B cell (primary cell): ENCODE data around the gene RINT1. TPM values are rescaled to one million over a fixed set of nuclear protein-coding genes. Genes with fewer than 3 reads are reported as not detected.

Experiments
- ATAC-seq: fragments of 200-7000 bp; cut with Tn5 transposase; one replicate; pipeline ENCODE4 v1.10.0; 2021; ENCODE audit warnings: low read depth, mild to moderate bottlenecking, moderate number of reproducible peaks, moderate library complexity
- CTCF ChIA-PET: fragments of 350-600 bp; sonication (Branson Sonifier 250); formaldehyde crosslinking; loops from one replicate; lab custom pipeline; 2021; ENCODE audit warnings: antibody characterized with exemption, inconsistent platforms; lab: Charles Lee
- POLR2A ChIA-PET: fragments of 350-600 bp; sonication (Branson Sonifier 250); formaldehyde crosslinking; loops from one replicate; lab custom pipeline; 2021; ENCODE audit warnings: antibody characterized with exemption; lab: Charles Lee
- DNase-seq: peaks from one replicate; pipeline ENCODE4 v3.0.0; 2013
- H2AFZ ChIP-seq: 2 replicates; pipeline ENCODE4 v1.6.1; 2012; ENCODE audit warnings: mild to moderate bottlenecking, low read depth, low read length; ENCODE audit not compliant: insufficient read depth, poor library complexity, severe bottlenecking
- H3K27ac ChIP-seq, 2 donors: 1 replicate in 1 of 2; 2 replicates in 1 of 2; pipeline ENCODE4 v1.5.1; 2012 to 2013; ENCODE audit warnings: low read length in 2 of 2, mild to moderate bottlenecking in 2 of 2, moderate library complexity in 1 of 2
- H3K27me3 ChIP-seq, 4 experiments: fragments of 200-600 bp in 1 of 4; sonication (generic) in 1 of 4; replicated peaks in 1 of 4; 1 replicate in 2 of 4; 2 replicates in 2 of 4; pipeline versions ENCODE4 v1.6.1 to v1.7.0; 2013 to 2016; ENCODE audit warnings: low read length in 3 of 4, mild to moderate bottlenecking in 2 of 4, mixed read lengths in 1 of 4, moderate library complexity in 1 of 4; ENCODE audit not compliant: insufficient read depth in 4 of 4, control insufficient read depth in 3 of 4; ENCODE audit errors: control extremely low read depth in 1 of 4
- H3K36me3 ChIP-seq, 2 experiments: replicated peaks in 1 of 2; 1 replicate in 1 of 2; 2 replicates in 1 of 2; pipeline versions ENCODE4 v1.6.1 to v1.7.1; 2013; ENCODE audit warnings: low read length in 1 of 2; ENCODE audit not compliant: insufficient read depth in 2 of 2, control insufficient read depth in 1 of 2; ENCODE audit errors: control extremely low read depth in 1 of 2, extremely low read depth in 1 of 2
- H3K4me1 ChIP-seq, 2 donors: fragments of 200-600 bp in 1 of 2; sonication (generic) in 1 of 2; 1 replicate in 1 of 2; 2 replicates in 1 of 2; pipeline versions ENCODE4 v1.5.1 to v1.6.1; 2013 to 2017; ENCODE audit warnings: low read length in 2 of 2; ENCODE audit not compliant: control insufficient read depth in 2 of 2, insufficient read depth in 2 of 2
- H3K4me2 ChIP-seq: replicated peaks from 2 replicates; pipeline ENCODE3; 2012; ENCODE audit warnings: mild to moderate bottlenecking, low read depth, low read length; ENCODE audit not compliant: poor library complexity, severe bottlenecking
- H3K4me3 ChIP-seq, 5 experiments: fragments of 200-600 bp in 1 of 5; sonication (generic) in 1 of 5; 1 replicate in 3 of 5; 2 replicates in 2 of 5; pipeline versions ENCODE4 v1.5.1 to v1.7.0; 2011 to 2016; ENCODE audit warnings: low read length in 4 of 5, mild to moderate bottlenecking in 4 of 5, low read depth in 2 of 5, control low read depth in 1 of 5, moderate library complexity in 1 of 5; ENCODE audit not compliant: insufficient read depth in 1 of 5; ENCODE audit errors: control extremely low read depth in 1 of 5, extremely low read depth in 1 of 5
- H3K79me2 ChIP-seq: fragments of 200-600 bp; sonication (generic); one replicate; pipeline ENCODE4 v1.6.0; 2016; ENCODE audit warnings: low read length; ENCODE audit not compliant: control insufficient read depth, insufficient read depth
- H3K9ac ChIP-seq: fragments of 200-600 bp; sonication (generic); 2 replicates; pipeline ENCODE4 v1.6.1; 2017; ENCODE audit warnings: mild to moderate bottlenecking, low read length, moderate library complexity
- H3K9me3 ChIP-seq, 3 donors: one replicate each; pipeline versions ENCODE4 v1.6.1 to v1.7.1; 2013; ENCODE audit warnings: low read length in 2 of 3; ENCODE audit not compliant: control insufficient read depth in 2 of 3, insufficient read depth in 1 of 3; ENCODE audit errors: control extremely low read depth in 1 of 3
- H4K20me1 ChIP-seq: 2 replicates; pipeline ENCODE4 v1.6.0; 2012; ENCODE audit warnings: mild to moderate bottlenecking, low read length; ENCODE audit not compliant: insufficient read depth, control insufficient read depth, poor library complexity, severe bottlenecking
- H3K27ac Mint-ChIP-seq: one replicate; pipeline ENCODE4 v1.8.0; 2021; ENCODE audit warnings: mixed read lengths
- H3K27me3 Mint-ChIP-seq: one replicate; pipeline ENCODE4 v1.8.0; 2021; ENCODE audit warnings: mixed read lengths
- H3K4me1 Mint-ChIP-seq: one replicate; pipeline ENCODE4 v1.8.0; 2021; ENCODE audit warnings: mixed read lengths
- H3K4me3 Mint-ChIP-seq: one replicate; pipeline ENCODE4 v1.8.0; 2021; ENCODE audit warnings: mixed read lengths
- H3K9me3 Mint-ChIP-seq: one replicate; pipeline ENCODE4 v1.8.0; 2022; ENCODE audit warnings: mixed read lengths; ENCODE audit not compliant: insufficient read depth
- EZH2 ChIP-seq: IDR thresholded peaks from 2 replicates; pipeline ENCODE4 v1.6.1; 2012; ENCODE audit warnings: borderline replicate concordance, low read depth, mild to moderate bottlenecking, moderate library complexity, low read length; ENCODE audit not compliant: insufficient read depth, poor library complexity, severe bottlenecking
- WGBS: methylation state at CpG from one replicate; pipeline ENCODE4 v1.1.5; 2013; ENCODE audit warnings: missing lambda C conversion rate; ENCODE audit not compliant: insufficient coverage; 5-methylcytosine and 5-hydroxymethylcytosine counted together
- intact Hi-C: fragments of 100-400 bp; cut with micrococcal nuclease; formaldehyde crosslinking; loops from one replicate; pipeline ENCODE4 v1.10.0; 2022
- polyA plus RNA-seq: library from polyadenylated mRNA; depleted of rRNA; stranded (reverse); fragments of >200 nt; gene quantifications from 2 replicates; pipeline ENCODE4 v1.2.3, GENCODE V29; 2012
- total RNA-seq, 2 donors: library from RNA; stranded (reverse); fragments of 120-200 nt in 1 of 2; gene quantifications; 1 replicate in 1 of 2; 2 replicates in 1 of 2; pipeline versions ENCODE4 v1.2.3 to v1.2.4, GENCODE V29; 2013 to 2022
- TF ChIP-seq, protein P1 (sequence below): fragments of 200-600 bp; IDR thresholded peaks from one replicate; pipeline ENCODE4 v1.8.0; 2022; ENCODE audit warnings: antibody characterized with exemption, mild to moderate bottlenecking

Gene RINT1
- total and polyA plus RNA-seq, 2 donors (not counting 1 experiment from before 2014, with no cell fraction given) = 12.4 to 27.2 TPM

DNA sequence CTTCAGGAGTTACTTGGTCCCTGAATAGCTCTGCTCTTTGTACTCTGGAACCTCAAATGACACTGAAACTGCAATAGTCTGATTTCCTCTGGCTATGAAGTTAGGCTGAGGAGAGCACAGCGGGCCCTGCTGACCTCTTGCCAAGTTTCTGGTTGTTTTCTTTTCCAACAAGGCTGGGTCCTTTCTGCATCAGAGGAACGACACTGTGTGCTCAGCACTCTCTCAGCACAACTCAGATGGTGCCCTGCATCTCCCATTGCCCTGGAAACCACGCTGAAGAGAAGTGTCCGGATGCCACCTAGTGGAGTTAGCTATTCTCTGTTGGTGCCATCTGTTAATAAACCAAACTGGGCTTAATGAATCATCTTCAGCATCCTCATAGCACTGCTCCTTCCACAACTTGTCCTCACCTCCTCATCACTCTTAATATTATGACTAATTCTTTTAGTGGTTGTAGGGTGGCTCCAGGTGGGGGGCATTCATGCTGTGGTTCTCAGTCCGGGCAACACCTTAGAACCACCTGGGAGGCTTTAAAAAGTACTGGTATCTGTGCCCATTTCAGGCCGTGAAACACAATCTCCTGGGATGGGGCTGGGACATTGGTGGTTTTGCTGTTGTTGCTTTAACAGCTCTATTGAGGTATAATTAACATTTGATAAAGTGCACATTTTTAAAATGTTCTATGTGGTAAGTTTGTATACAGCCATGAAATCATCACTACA lies 57.5 kb downstream of the RINT1 start:
- H3K4me1 ChIP-seq = peaks cover 9 to 16% of the 10 kb centered on the region in 2 donors
- H3K36me3 ChIP-seq = no peaks in the 10 kb centered on the region
- H3K4me2 ChIP-seq = no peak overlapping the region
- 34% methylated on average over 5 of the region's 6 CpGs for WGBS
- no peaks in the 10 kb centered on the region for H3K27me3 ChIP-seq
- CTCF ChIA-PET = interaction anchor here (0.6 to 1.9 kb wide), 10 partner anchors 13 to 706 kb away, joined by 3 to 12 read pairs (median 3); partner anchors contain the start of gene RINT1
- H3K27ac ChIP-seq = no peak overlapping the region
- H2AFZ ChIP-seq = peak overlapping the region; percentile 66
- TF ChIP-seq EZH2 = no peak
- TF ChIP-seq, protein P1, sequence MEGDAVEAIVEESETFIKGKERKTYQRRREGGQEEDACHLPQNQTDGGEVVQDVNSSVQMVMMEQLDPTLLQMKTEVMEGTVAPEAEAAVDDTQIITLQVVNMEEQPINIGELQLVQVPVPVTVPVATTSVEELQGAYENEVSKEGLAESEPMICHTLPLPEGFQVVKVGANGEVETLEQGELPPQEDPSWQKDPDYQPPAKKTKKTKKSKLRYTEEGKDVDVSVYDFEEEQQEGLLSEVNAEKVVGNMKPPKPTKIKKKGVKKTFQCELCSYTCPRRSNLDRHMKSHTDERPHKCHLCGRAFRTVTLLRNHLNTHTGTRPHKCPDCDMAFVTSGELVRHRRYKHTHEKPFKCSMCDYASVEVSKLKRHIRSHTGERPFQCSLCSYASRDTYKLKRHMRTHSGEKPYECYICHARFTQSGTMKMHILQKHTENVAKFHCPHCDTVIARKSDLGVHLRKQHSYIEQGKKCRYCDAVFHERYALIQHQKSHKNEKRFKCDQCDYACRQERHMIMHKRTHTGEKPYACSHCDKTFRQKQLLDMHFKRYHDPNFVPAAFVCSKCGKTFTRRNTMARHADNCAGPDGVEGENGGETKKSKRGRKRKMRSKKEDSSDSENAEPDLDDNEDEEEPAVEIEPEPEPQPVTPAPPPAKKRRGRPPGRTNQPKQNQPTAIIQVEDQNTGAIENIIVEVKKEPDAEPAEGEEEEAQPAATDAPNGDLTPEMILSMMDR = peak; percentile 65
- DNase-seq (peak; percentile 66), ATAC-seq (peak; percentile 90)
- H3K79me2 ChIP-seq = no peaks in the 10 kb centered on the region
- H3K4me3 ChIP-seq = no peak overlapping the region
- POLR2A ChIA-PET = no interaction called here
- intact Hi-C loops = loop anchor here (1.0 to 5.0 kb wide), 4 partner anchors 162 to 1357 kb away; no protein-coding TSS in a partner anchor
- Mint-ChIP-seq H3K27me3 (no peaks in the 10 kb centered on the region), H3K4me1 (peaks cover 30% of the 10 kb centered on the region), H3K27ac (peak overlapping the region; percentile 39), H3K4me3 (no peak overlapping the region), H3K9me3 (no peaks in the 10 kb centered on the region)
- peaks cover 0 to 5% (median 0%) of the 10 kb centered on the region in 3 donors for H3K9me3 ChIP-seq
- H3K9ac ChIP-seq = no peak overlapping the region
- no peaks in the 10 kb centered on the region for H4K20me1 ChIP-seq

DNA sequence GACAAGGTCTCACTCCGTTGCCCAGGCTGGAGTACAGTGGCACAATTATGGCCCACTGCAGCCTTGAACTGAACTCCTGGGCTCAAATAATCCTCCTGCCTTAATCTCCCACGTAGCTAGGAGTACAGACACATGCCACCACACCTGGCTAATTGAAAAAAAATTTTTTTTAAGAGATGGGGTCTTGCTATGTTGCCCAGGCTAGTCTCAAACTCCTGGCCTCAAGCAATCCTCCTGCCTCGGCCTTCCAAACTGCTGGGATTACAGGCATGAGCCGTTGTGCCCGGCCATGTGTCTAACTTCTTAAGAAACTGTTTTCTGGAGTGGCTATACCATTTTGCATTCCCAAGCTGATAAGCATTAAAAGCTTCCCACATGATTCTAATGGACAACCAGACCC lies 58.8 kb downstream of the RINT1 start:
- Histone ChIP-seq H3K9me3 (no peaks in the 10 kb centered on the region), H3K4me3 (no peak overlapping the region), H3K27me3 (no peaks in the 10 kb centered on the region), H3K27ac (no peak overlapping the region), H2AFZ (no peak overlapping the region), H3K4me2 (no peak overlapping the region), H3K4me1 (peaks cover 9 to 16% of the 10 kb centered on the region in 2 donors), H3K79me2 (no peaks in the 10 kb centered on the region), H3K9ac (no peak overlapping the region), H4K20me1 (no peaks in the 10 kb centered on the region), H3K36me3 (no peaks in the 10 kb centered on the region)
- H3K9me3 Mint-ChIP-seq = no peaks in the 10 kb centered on the region
- DNase-seq (no peak), ATAC-seq (no peak)
- peaks cover 30% of the 10 kb centered on the region for H3K4me1 Mint-ChIP-seq
- 100% methylated on average over 4 of the region's 5 CpGs for WGBS
- intact Hi-C loops = no loop called here
- ChIA-PET CTCF (interaction anchor here (0.8 kb wide), 1 partner anchor 53 kb away, joined by 3 read pairs; no protein-coding TSS in a partner anchor), POLR2A (no interaction called here)
- H3K4me3 Mint-ChIP-seq = no peak overlapping the region
- no peak overlapping the region for H3K27ac Mint-ChIP-seq
- no peak for TF ChIP-seq EZH2
- TF ChIP-seq, protein P1 = no peak
- H3K27me3 Mint-ChIP-seq = no peaks in the 10 kb centered on the region
